Transverse colon (tissue), 4 donors: Measurements from ENCODE around the gene B3GALT5. TPM values are rescaled to one million over a fixed set of nuclear protein-coding genes. Genes with fewer than 3 reads are reported as not detected.

Experiments
- DNase-seq: peaks from one replicate; pipeline ENCODE4 v3.0.0-alpha.2; 2019
- H3K27ac ChIP-seq, 4 donors: fragments of 200-600 bp; sonication (generic); 2 replicates each; pipeline ENCODE4 v1.5.1; 2016 to 2018; ENCODE audit warnings: inconsistent platforms in 4 of 4
- H3K27me3 ChIP-seq: fragments of 200-600 bp; sonication (generic); 2 replicates; pipeline ENCODE4 v1.5.1; 2017; ENCODE audit warnings: inconsistent platforms
- H3K36me3 ChIP-seq, 4 donors: fragments of 200-600 bp; sonication (generic); 2 replicates each; pipeline ENCODE4 v1.5.1; 2017 to 2019; ENCODE audit warnings: inconsistent platforms in 4 of 4
- H3K4me1 ChIP-seq, 4 donors: fragments of 200-600 bp; sonication (generic); 2 replicates each; pipeline ENCODE4 v1.5.1; 2017 to 2020; ENCODE audit warnings: inconsistent platforms in 4 of 4
- H3K4me3 ChIP-seq, 4 donors: fragments of 200-600 bp; sonication (generic); 1 replicate in 1 of 4; 2 replicates in 3 of 4; pipeline versions ENCODE4 v1.5.1 to v1.6.1; 2017 to 2019; ENCODE audit warnings: inconsistent platforms in 4 of 4
- H3K9me3 ChIP-seq, 2 donors: fragments of 200-600 bp; sonication (generic); 2 replicates each; pipeline ENCODE4 v1.5.1; 2017 to 2019; ENCODE audit warnings: inconsistent platforms in 2 of 2
- CTCF ChIP-seq, 5 experiments: fragments of 200-600 bp in 3 of 5; fragments of 450-650 bp in 2 of 5; sonication (generic) in 3 of 5; IDR thresholded peaks; 1 replicate in 2 of 5; 2 replicates in 3 of 5; pipeline ENCODE4 v1.5.1; 2016 to 2017; ENCODE audit warnings: antibody characterized with exemption in 5 of 5, inconsistent platforms in 3 of 5, mild to moderate bottlenecking in 2 of 5, moderate library complexity in 1 of 5
- EP300 ChIP-seq: sonication (generic); formaldehyde crosslinking; IDR thresholded peaks from one replicate; pipeline ENCODE4 v1.6.1; 2017; ENCODE audit warnings: antibody characterized with exemption, low read depth
- POLR2A ChIP-seq: fragments of 450-650 bp; IDR thresholded peaks from one replicate; pipeline ENCODE4 v1.6.1; 2016; ENCODE audit warnings: antibody characterized with exemption, mild to moderate bottlenecking, moderate library complexity
- POLR2AphosphoS5 ChIP-seq, 3 donors: sonication (generic); formaldehyde crosslinking; IDR thresholded peaks; one replicate each; pipeline ENCODE4 v1.6.1; 2016; ENCODE audit warnings: antibody characterized with exemption in 3 of 3
- WGBS, 2 donors: methylation state at CpG; one replicate each; pipeline ENCODE4 v1.1.5; 2018; ENCODE audit warnings: low coverage in 1 of 2; 5-methylcytosine and 5-hydroxymethylcytosine counted together
- in situ Hi-C, 4 donors: fragments of 200-750 bp; cut with MboI; loops; one replicate each; pipeline versions ENCODE4 v1.15.0 to v1.15.1; 2017; ENCODE audit warnings: low sequenced_read_pairs in 3 of 4, low pct_ligation_motif_present in 1 of 4, low pct_unique_long_range_greater_than_20kb in 1 of 4
- intact Hi-C: fragments of 100-400 bp; cut with DNase I; formaldehyde crosslinking; loops from one replicate; pipeline ENCODE4 v1.15.1; 2023; ENCODE audit warnings: low total_unique reads
- total RNA-seq, 4 donors: library from RNA; depleted of rRNA; stranded (reverse); fragments of >200 nt; gene quantifications; one replicate each; pipeline ENCODE4 v1.1.0, GENCODE V29; 2016

The B3GALT5 gene
- total RNA-seq, 4 donors from 2014 or later = 31.4 to 81.9 (median 44.0) TPM

GRCh38 chr21:39647476-39647875, 34.7 kb downstream of the B3GALT5 start:
- Histone ChIP-seq H3K4me3 (no peak overlapping the region), H3K27ac (no peak overlapping the region), H3K27me3 (no peaks in the 10 kb centered on the region), H3K4me1 (peaks cover 0 to 30% (median 15%) of the 10 kb centered on the region in 4 donors), H3K9me3 (no peaks in the 10 kb centered on the region), H3K36me3 (no peaks in the 10 kb centered on the region)
- in situ Hi-C loops = no loop called here
- TF ChIP-seq POLR2AphosphoS5 (IDR thresholded peaks at IDR 0.05) (no peak), CTCF (IDR thresholded peaks at IDR 0.05) (no peak), POLR2A (no peak), EP300 (no peak)
- no peak for DNase-seq
- WGBS, 2 donors = 79% methylated on average over 6 of the region's 6 CpGs; no CpG with 5 or more reads in 1 of the 2 donors
- intact Hi-C loops = no loop called here

- Histone ChIP-seq H3K4me3 (no peak overlapping the region), H3K36me3 (no peaks in the 10 kb centered on the region), H3K9me3 (peaks cover 4 to 6% of the 10 kb centered on the region in 2 donors), H3K4me1 (peaks cover 0 to 17% (median 4%) of the 10 kb centered on the region in 4 donors), H3K27me3 (no peaks in the 10 kb centered on the region), H3K27ac (no peak overlapping the region)
- TF ChIP-seq POLR2A (no peak), EP300 (no peak), CTCF (IDR thresholded peaks at IDR 0.05) (no peak), POLR2AphosphoS5 (IDR thresholded peaks at IDR 0.05) (no peak)
- DNase-seq = no peak
- 82% methylated on average over 6 of the region's 6 CpGs; no CpG with 5 or more reads in 1 of the 2 donors for WGBS, 2 donors
- intact Hi-C loops (no loop called here), in situ Hi-C loops (no loop called here)
Measured at GRCh38 chr21:39648879-39649278, 36.1 kb downstream of the B3GALT5 start.

GRCh38 chr21:39649526-39649925, 36.8 kb downstream of the B3GALT5 start:
- H3K27me3 ChIP-seq = no peaks in the 10 kb centered on the region
- 80 to 90% methylated on average over 2 to 5 of the region's 5 CpGs for WGBS, 2 donors
- TF ChIP-seq POLR2AphosphoS5 (IDR thresholded peaks at IDR 0.05) (no peak), POLR2A (no peak), EP300 (no peak), CTCF (IDR thresholded peaks at IDR 0.05) (no peak)

GRCh38 chr21:39650306-39650705, 37.6 kb downstream of the B3GALT5 start:
- WGBS, 2 donors = 79 to 93% methylated on average over 5 to 12 of the region's 12 CpGs
- DNase-seq = no peak
- Histone ChIP-seq H3K9me3 (peaks cover 4 to 6% of the 10 kb centered on the region in 2 donors), H3K4me3 (no peak overlapping the region), H3K27me3 (no peaks in the 10 kb centered on the region), H3K36me3 (no peaks in the 10 kb centered on the region), H3K4me1 (peaks cover 0 to 22% (median 5%) of the 10 kb centered on the region in 4 donors), H3K27ac (no peak overlapping the region)
- intact Hi-C loops (no loop called here), in situ Hi-C loops (no loop called here)
- no peak for TF ChIP-seq EP300
- TF ChIP-seq POLR2A = no peak
- TF ChIP-seq CTCF (IDR thresholded peaks at IDR 0.05) = no peak
- TF ChIP-seq POLR2AphosphoS5 (IDR thresholded peaks at IDR 0.05) = no peak

More at GRCh38 chr21:39649526-39649925, 36.8 kb downstream of the B3GALT5 start:
- no peak overlapping the region for H3K27ac ChIP-seq
- peaks cover 4 to 6% of the 10 kb centered on the region in 2 donors for H3K9me3 ChIP-seq
- in situ Hi-C loops (no loop called here), intact Hi-C loops (no loop called here)
- no peak overlapping the region for H3K4me3 ChIP-seq
- peaks cover 0 to 16% (median under 1%) of the 10 kb centered on the region in 4 donors for H3K4me1 ChIP-seq
- DNase-seq = no peak
- H3K36me3 ChIP-seq = no peaks in the 10 kb centered on the region
